ENCODE measurements around the gene CFAP410. TPM values are rescaled to one million over a fixed set of nuclear protein-coding genes. Genes with fewer than 3 reads are reported as not detected.

CFAP410 gene
- total and polyA plus RNA-seq, 2 donors (not counting 1 experiment from before 2014, with no cell fraction given), result 69.2 to 98.8 TPM

GRCh38 chr21:44384968-44385367 lies 45.8 kb upstream of the CFAP410 start:
- Mint-ChIP-seq H3K27me3 (no peaks in the 10 kb centered on the region), H3K9me3 (ENCODE audit: insufficient read depth) (peaks cover 11% of the 10 kb centered on the region), H3K27ac (no peak overlapping the region), H3K4me1 (no peaks in the 10 kb centered on the region), H3K4me3 (no peak overlapping the region)
- Histone ChIP-seq H2AFZ (ENCODE audit: insufficient read depth, low read depth, low read length, poor library complexity, severe bottlenecking) (no peak overlapping the region), H3K79me2 (ENCODE audit: control insufficient read depth, insufficient read depth, low read length) (no peaks in the 10 kb centered on the region), H3K36me3 (replicated peaks in 1 of 2; ENCODE audit: control extremely low read depth in 1 of 2, control insufficient read depth in 1 of 2, extremely low read depth in 1 of 2, insufficient read depth in 2 of 2, low read length in 1 of 2) (peaks cover 0 to 13% of the 10 kb centered on the region in 2 experiments), H3K9me3 (ENCODE audit: control extremely low read depth in 1 of 3, control insufficient read depth in 2 of 3, insufficient read depth in 1 of 3, low read length in 2 of 3) (peaks cover 9 to 27% (median 17%) of the 10 kb centered on the region in 3 donors), H4K20me1 (ENCODE audit: control insufficient read depth, insufficient read depth, low read length, poor library complexity, severe bottlenecking) (no peaks in the 10 kb centered on the region), H3K27me3 (replicated peaks in 1 of 4; ENCODE audit: control extremely low read depth in 1 of 4, control insufficient read depth in 3 of 4, insufficient read depth in 4 of 4, low read length in 3 of 4) (no peaks in the 10 kb centered on the region), H3K4me2 (replicated peaks; ENCODE audit: low read depth, low read length, poor library complexity, severe bottlenecking) (no peak overlapping the region), H3K27ac (ENCODE audit: low read length in 2 of 2) (no peak overlapping the region), H3K4me3 (ENCODE audit: control extremely low read depth in 1 of 5, extremely low read depth in 1 of 5, insufficient read depth in 1 of 5, low read depth in 2 of 5, low read length in 4 of 5) (no peak overlapping the region), H3K9ac (ENCODE audit: low read length) (no peak overlapping the region), H3K4me1 (ENCODE audit: control insufficient read depth in 2 of 2, insufficient read depth in 2 of 2, low read length in 2 of 2) (no peaks in the 10 kb centered on the region)
- no peak for TF ChIP-seq EZH2 (IDR thresholded peaks at IDR 0.05; ENCODE audit: borderline replicate concordance, insufficient read depth, low read depth, low read length, poor library complexity, severe bottlenecking)
- TF ChIP-seq CTCF (IDR thresholded peaks at IDR 0.05), result no peak
- no CpG with 5 or more reads among the region's 2 CpGs for WGBS (ENCODE audit: insufficient coverage)
- ATAC-seq (ENCODE audit: low read depth) (no peak), DNase-seq (no peak)
- POLR2A ChIA-PET, result no interaction called here
- intact Hi-C loops (cut with micrococcal nuclease), result no loop called here
- CTCF ChIA-PET, result no interaction called here

- H3K9ac ChIP-seq (ENCODE audit: low read length), result no peak overlapping the region
- Mint-ChIP-seq H3K27me3 (no peaks in the 10 kb centered on the region), H3K9me3 (ENCODE audit: insufficient read depth) (peaks cover 11% of the 10 kb centered on the region), H3K4me1 (no peaks in the 10 kb centered on the region), H3K27ac (no peak overlapping the region), H3K4me3 (no peak overlapping the region)
- peaks cover 9 to 24% (median 17%) of the 10 kb centered on the region in 3 donors for H3K9me3 ChIP-seq (ENCODE audit: control extremely low read depth in 1 of 3, control insufficient read depth in 2 of 3, insufficient read depth in 1 of 3, low read length in 2 of 3)
- ChIA-PET POLR2A (no interaction called here), CTCF (no interaction called here)
- no peak overlapping the region for H2AFZ ChIP-seq (ENCODE audit: insufficient read depth, low read depth, low read length, poor library complexity, severe bottlenecking)
- H4K20me1 ChIP-seq (ENCODE audit: control insufficient read depth, insufficient read depth, low read length, poor library complexity, severe bottlenecking), result no peaks in the 10 kb centered on the region
- no peak overlapping the region for H3K4me3 ChIP-seq (ENCODE audit: control extremely low read depth in 1 of 5, extremely low read depth in 1 of 5, insufficient read depth in 1 of 5, low read depth in 2 of 5, low read length in 4 of 5)
- no peak overlapping the region for H3K4me2 ChIP-seq (replicated peaks; ENCODE audit: low read depth, low read length, poor library complexity, severe bottlenecking)
- H3K36me3 ChIP-seq (replicated peaks in 1 of 2; ENCODE audit: control extremely low read depth in 1 of 2, control insufficient read depth in 1 of 2, extremely low read depth in 1 of 2, insufficient read depth in 2 of 2, low read length in 1 of 2), result peaks cover 0 to 20% of the 10 kb centered on the region in 2 experiments
- ATAC-seq (ENCODE audit: low read depth) (no peak), DNase-seq (no peak)
- no peaks in the 10 kb centered on the region for H3K4me1 ChIP-seq (ENCODE audit: control insufficient read depth in 2 of 2, insufficient read depth in 2 of 2, low read length in 2 of 2)
- no peaks in the 10 kb centered on the region for H3K27me3 ChIP-seq (replicated peaks in 1 of 4; ENCODE audit: control extremely low read depth in 1 of 4, control insufficient read depth in 3 of 4, insufficient read depth in 4 of 4, low read length in 3 of 4)
- no peak overlapping the region for H3K27ac ChIP-seq (ENCODE audit: low read length in 2 of 2)
- TF ChIP-seq CTCF (IDR thresholded peaks at IDR 0.05), result no peak
- no peak for TF ChIP-seq EZH2 (IDR thresholded peaks at IDR 0.05; ENCODE audit: borderline replicate concordance, insufficient read depth, low read depth, low read length, poor library complexity, severe bottlenecking)
- 96% methylated on average over 3 of the region's 4 CpGs for WGBS (ENCODE audit: insufficient coverage)
- intact Hi-C loops (cut with micrococcal nuclease), result no loop called here
- no peaks in the 10 kb centered on the region for H3K79me2 ChIP-seq (ENCODE audit: control insufficient read depth, insufficient read depth, low read length)
Measured at GRCh38 chr21:44383216-44383615, 44.0 kb upstream of the CFAP410 start.

Data from B cell (primary cell).